PC-3 (cell line): ENCODE data around the gene PRSS48.

Source experiments
- CTCF ChIP-seq: fragments of 300-600 bp; sonication (generic); conservative IDR thresholded peaks from 2 replicates; pipeline ENCODE4 v1.5.1; 2017; ENCODE audit warnings: antibody characterized with exemption, low read depth, mild to moderate bottlenecking, low read length
- EZH2 ChIP-seq: fragments of 300-600 bp; sonication (generic); IDR thresholded peaks from one replicate; pipeline ENCODE4 v1.6.1; 2017; ENCODE audit warnings: antibody characterized with exemption, mild to moderate bottlenecking, low read length; ENCODE audit not compliant: unreplicated experiment
- EZH2phosphoT487 ChIP-seq: fragments of 300-600 bp; sonication (generic); IDR thresholded peaks from 2 replicates; pipeline ENCODE4 v1.6.1; 2018; ENCODE audit warnings: mild to moderate bottlenecking, antibody characterized with exemption, low read length, borderline replicate concordance

- TF ChIP-seq CTCF = no peak
- TF ChIP-seq EZH2phosphoT487 = no peak
- no peak for TF ChIP-seq EZH2
These were observed 27.8 kb downstream of the PRSS48 start for GRCh38 chr4:151304755-151305154.
